Liver (tissue), 3 donors: ENCODE measurements around the gene ASPHD1.

Source experiments
- ATF3 ChIP-seq: IDR thresholded peaks from 2 replicates; pipeline ENCODE4 v1.6.1; 2016; ENCODE audit warnings: antibody characterized with exemption
- EGR1 ChIP-seq, 2 donors: IDR thresholded peaks; 2 replicates each; pipeline ENCODE4 v1.6.1; 2016 to 2018; ENCODE audit warnings: antibody characterized with exemption in 2 of 2, low read depth in 2 of 2
- FOXA1 ChIP-seq: IDR thresholded peaks from 2 replicates; pipeline ENCODE4 v1.6.1; 2016; ENCODE audit warnings: antibody characterized with exemption
- JUND ChIP-seq, 2 donors: IDR thresholded peaks; 2 replicates each; pipeline ENCODE4 v1.6.1; 2016; ENCODE audit warnings: antibody characterized with exemption in 2 of 2
- RAD21 ChIP-seq, 2 donors: IDR thresholded peaks; 2 replicates each; pipeline ENCODE4 v1.6.1; 2016; ENCODE audit warnings: antibody characterized with exemption in 2 of 2, mild to moderate bottlenecking in 2 of 2
- REST ChIP-seq: IDR thresholded peaks from 2 replicates; pipeline ENCODE4 v1.6.1; 2016; ENCODE audit warnings: antibody characterized with exemption, mild to moderate bottlenecking
- TAF1 ChIP-seq: conservative IDR thresholded peaks from 2 replicates; pipeline ENCODE4 v1.6.1; 2016; ENCODE audit warnings: antibody characterized with exemption, mild to moderate bottlenecking
- ZBTB33 ChIP-seq: IDR thresholded peaks from 2 replicates; pipeline ENCODE4 v1.6.1; 2016; ENCODE audit warnings: antibody characterized with exemption
- TF ChIP-seq, protein P1 (sequence below): fragments of 150-350 bp; IDR thresholded peaks from 2 replicates; pipeline ENCODE4 v1.5.1; 2017; ENCODE audit warnings: improper control_type of control experiment, low read depth, low read length; ENCODE audit not compliant: missing input control
- donor health status: healthy.
- donor health status: healthy.

GRCh38 chr16:29862884-29863668 lies 37.2 kb upstream of the ASPHD1 start, which contains the start of gene CDIPT:
- TF ChIP-seq ZBTB33 (peak; percentile 93), REST (peak; percentile 78), RAD21 (IDR thresholded peaks at IDR 0.05) (peak; percentile 57 to 68), TAF1 (peak; percentile 92), FOXA1 (peak; percentile 11), EGR1 (IDR thresholded peaks at IDR 0.05; ENCODE audit: low read depth in 2 of 2) (peak; percentile 45 to 77), JUND (IDR thresholded peaks at IDR 0.05) (peak in 1 of 2 donors; percentile 85), ATF3 (no peak)
- TF ChIP-seq, protein P1, sequence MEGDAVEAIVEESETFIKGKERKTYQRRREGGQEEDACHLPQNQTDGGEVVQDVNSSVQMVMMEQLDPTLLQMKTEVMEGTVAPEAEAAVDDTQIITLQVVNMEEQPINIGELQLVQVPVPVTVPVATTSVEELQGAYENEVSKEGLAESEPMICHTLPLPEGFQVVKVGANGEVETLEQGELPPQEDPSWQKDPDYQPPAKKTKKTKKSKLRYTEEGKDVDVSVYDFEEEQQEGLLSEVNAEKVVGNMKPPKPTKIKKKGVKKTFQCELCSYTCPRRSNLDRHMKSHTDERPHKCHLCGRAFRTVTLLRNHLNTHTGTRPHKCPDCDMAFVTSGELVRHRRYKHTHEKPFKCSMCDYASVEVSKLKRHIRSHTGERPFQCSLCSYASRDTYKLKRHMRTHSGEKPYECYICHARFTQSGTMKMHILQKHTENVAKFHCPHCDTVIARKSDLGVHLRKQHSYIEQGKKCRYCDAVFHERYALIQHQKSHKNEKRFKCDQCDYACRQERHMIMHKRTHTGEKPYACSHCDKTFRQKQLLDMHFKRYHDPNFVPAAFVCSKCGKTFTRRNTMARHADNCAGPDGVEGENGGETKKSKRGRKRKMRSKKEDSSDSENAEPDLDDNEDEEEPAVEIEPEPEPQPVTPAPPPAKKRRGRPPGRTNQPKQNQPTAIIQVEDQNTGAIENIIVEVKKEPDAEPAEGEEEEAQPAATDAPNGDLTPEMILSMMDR = peak; percentile 38
